ENCODE data around the gene CNTN4.

The CNTN4 gene

GRCh38 chr3:2714834-2715233 is 616.2 kb downstream of the CNTN4 start:
- Histone ChIP-seq H4K20me1 (ENCODE audit: insufficient read depth) (no peaks in the 10 kb centered on the region), H3K4me3 (IDR thresholded peaks at IDR 0.05; ENCODE audit: insufficient read depth, low read depth, low read length) (no peak overlapping the region), H3K36me3 (ENCODE audit: insufficient read depth) (no peaks in the 10 kb centered on the region), H3K79me2 (ENCODE audit: insufficient read depth, low read depth) (no peaks in the 10 kb centered on the region), H3K4me2 (no peak overlapping the region), H3K27ac (no peak overlapping the region), H3K4me1 (ENCODE audit: low read depth, poor library complexity, severe bottlenecking) (no peaks in the 10 kb centered on the region), H3K9ac (no peak overlapping the region), H2AFZ (ENCODE audit: low read depth) (no peak overlapping the region), H3K27me3 (ENCODE audit: insufficient read depth, low read depth) (no peaks in the 10 kb centered on the region)
- no peak for TF ChIP-seq CTCF (conservative IDR thresholded peaks at IDR 0.05; ENCODE audit: low read depth, low read length)

- no peaks in the 10 kb centered on the region for H3K79me2 ChIP-seq (ENCODE audit: insufficient read depth, low read depth)
- TF ChIP-seq CTCF (conservative IDR thresholded peaks at IDR 0.05; ENCODE audit: low read depth, low read length), result no peak
- no peaks in the 10 kb centered on the region for H3K36me3 ChIP-seq (ENCODE audit: insufficient read depth)
- no peaks in the 10 kb centered on the region for H4K20me1 ChIP-seq (ENCODE audit: insufficient read depth)
- no peak overlapping the region for H3K4me2 ChIP-seq
- H3K9ac ChIP-seq, result no peak overlapping the region
- no peaks in the 10 kb centered on the region for H3K4me1 ChIP-seq (ENCODE audit: low read depth, poor library complexity, severe bottlenecking)
- H2AFZ ChIP-seq (ENCODE audit: low read depth), result no peak overlapping the region
- H3K27me3 ChIP-seq (ENCODE audit: insufficient read depth, low read depth), result no peaks in the 10 kb centered on the region
- H3K4me3 ChIP-seq (IDR thresholded peaks at IDR 0.05; ENCODE audit: insufficient read depth, low read depth, low read length), result no peak overlapping the region
- no peak overlapping the region for H3K27ac ChIP-seq
Observed at GRCh38 chr3:2727101-2727500, 628.4 kb downstream of the CNTN4 start.

- no peaks in the 10 kb centered on the region for H3K4me1 ChIP-seq (ENCODE audit: low read depth, poor library complexity, severe bottlenecking)
- no peaks in the 10 kb centered on the region for H3K36me3 ChIP-seq (ENCODE audit: insufficient read depth)
- H2AFZ ChIP-seq (ENCODE audit: low read depth), result no peak overlapping the region
- H3K4me3 ChIP-seq (IDR thresholded peaks at IDR 0.05; ENCODE audit: insufficient read depth, low read depth, low read length), result no peak overlapping the region
- H3K27ac ChIP-seq, result no peak overlapping the region
- H3K79me2 ChIP-seq (ENCODE audit: insufficient read depth, low read depth), result no peaks in the 10 kb centered on the region
- H3K4me2 ChIP-seq, result no peak overlapping the region
- no peaks in the 10 kb centered on the region for H4K20me1 ChIP-seq (ENCODE audit: insufficient read depth)
- H3K9ac ChIP-seq, result no peak overlapping the region
- no peak for TF ChIP-seq CTCF (conservative IDR thresholded peaks at IDR 0.05; ENCODE audit: low read depth, low read length)
- H3K27me3 ChIP-seq (ENCODE audit: insufficient read depth, low read depth), result no peaks in the 10 kb centered on the region
Observed at GRCh38 chr3:2727610-2728318, 629.1 kb downstream of the CNTN4 start.

- TF ChIP-seq CTCF (conservative IDR thresholded peaks at IDR 0.05; ENCODE audit: low read depth, low read length), result no peak
- H2AFZ ChIP-seq (ENCODE audit: low read depth), result no peak overlapping the region
- no peak overlapping the region for H3K27ac ChIP-seq
- H4K20me1 ChIP-seq (ENCODE audit: insufficient read depth), result no peaks in the 10 kb centered on the region
- H3K27me3 ChIP-seq (ENCODE audit: insufficient read depth, low read depth), result no peaks in the 10 kb centered on the region
- H3K9ac ChIP-seq, result no peak overlapping the region
- no peaks in the 10 kb centered on the region for H3K79me2 ChIP-seq (ENCODE audit: insufficient read depth, low read depth)
- no peak overlapping the region for H3K4me2 ChIP-seq
- no peaks in the 10 kb centered on the region for H3K4me1 ChIP-seq (ENCODE audit: low read depth, poor library complexity, severe bottlenecking)
- no peaks in the 10 kb centered on the region for H3K36me3 ChIP-seq (ENCODE audit: insufficient read depth)
- no peak overlapping the region for H3K4me3 ChIP-seq (IDR thresholded peaks at IDR 0.05; ENCODE audit: insufficient read depth, low read depth, low read length)
Observed at GRCh38 chr3:2731843-2732242, 633.2 kb downstream of the CNTN4 start.

All from KMS-11 (cell line).